LNCAP (cell line): Measurements from ENCODE around the gene ATG2B.

Experiments
- TF ChIP-seq, protein P1 (sequence below): fragments of 450-650 bp; IDR thresholded peaks from 2 replicates; pipeline ENCODE4 v1.5.1; 2017; ENCODE audit warnings: mild to moderate bottlenecking

The ATG2B gene

GRCh38 chr14:96390965-96391292 lies 27.8 kb upstream of the ATG2B start:
- TF ChIP-seq, protein P1, sequence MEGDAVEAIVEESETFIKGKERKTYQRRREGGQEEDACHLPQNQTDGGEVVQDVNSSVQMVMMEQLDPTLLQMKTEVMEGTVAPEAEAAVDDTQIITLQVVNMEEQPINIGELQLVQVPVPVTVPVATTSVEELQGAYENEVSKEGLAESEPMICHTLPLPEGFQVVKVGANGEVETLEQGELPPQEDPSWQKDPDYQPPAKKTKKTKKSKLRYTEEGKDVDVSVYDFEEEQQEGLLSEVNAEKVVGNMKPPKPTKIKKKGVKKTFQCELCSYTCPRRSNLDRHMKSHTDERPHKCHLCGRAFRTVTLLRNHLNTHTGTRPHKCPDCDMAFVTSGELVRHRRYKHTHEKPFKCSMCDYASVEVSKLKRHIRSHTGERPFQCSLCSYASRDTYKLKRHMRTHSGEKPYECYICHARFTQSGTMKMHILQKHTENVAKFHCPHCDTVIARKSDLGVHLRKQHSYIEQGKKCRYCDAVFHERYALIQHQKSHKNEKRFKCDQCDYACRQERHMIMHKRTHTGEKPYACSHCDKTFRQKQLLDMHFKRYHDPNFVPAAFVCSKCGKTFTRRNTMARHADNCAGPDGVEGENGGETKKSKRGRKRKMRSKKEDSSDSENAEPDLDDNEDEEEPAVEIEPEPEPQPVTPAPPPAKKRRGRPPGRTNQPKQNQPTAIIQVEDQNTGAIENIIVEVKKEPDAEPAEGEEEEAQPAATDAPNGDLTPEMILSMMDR: no peak

DNA sequence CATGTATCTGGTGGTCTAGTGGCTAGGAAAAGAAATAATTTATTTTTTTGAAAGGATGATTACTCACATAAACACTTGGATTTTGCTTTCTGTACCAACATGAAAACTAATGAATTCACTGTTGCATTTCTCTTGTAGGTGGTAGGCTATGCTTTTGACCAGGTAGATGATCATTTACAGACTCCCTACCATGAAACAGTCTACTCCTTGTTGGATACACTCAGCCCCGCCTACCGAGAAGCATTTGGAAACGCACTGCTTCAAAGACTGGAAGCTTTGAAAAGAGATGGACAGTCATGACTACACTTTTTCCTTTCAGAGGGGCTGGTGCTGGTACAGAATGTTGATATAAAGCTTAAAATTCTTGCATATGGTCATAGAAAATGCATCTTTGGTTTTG lies 22.2 kb upstream of the ATG2B start:
- TF ChIP-seq, protein P1: no peak

GRCh38 chr14:96384740-96385139 lies 21.6 kb upstream of the ATG2B start:
- TF ChIP-seq, protein P1: no peak

DNA sequence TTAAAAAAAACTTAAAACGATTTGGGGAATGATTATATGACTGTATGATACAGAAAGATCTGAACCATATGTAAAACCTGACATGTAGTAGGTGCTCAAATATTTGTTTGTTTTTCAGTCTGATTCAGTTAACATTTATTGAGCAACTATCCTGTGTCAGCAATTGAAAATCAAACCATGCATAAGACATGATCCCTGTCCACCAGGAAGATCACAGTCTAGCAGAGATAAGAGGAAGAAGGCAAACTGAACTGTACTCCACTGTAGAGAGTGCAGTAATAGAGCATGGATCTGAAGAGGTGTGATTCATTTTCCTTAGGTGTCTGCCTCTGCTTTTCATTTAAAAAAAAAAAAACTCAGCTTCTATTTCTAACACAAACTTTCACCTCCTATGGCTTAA lies 20.9 kb upstream of the ATG2B start:
- TF ChIP-seq, protein P1: no peak

- TF ChIP-seq, protein P1: no peak
These were observed 20.3 kb upstream of the ATG2B start for GRCh38 chr14:96383445-96383844.

DNA sequence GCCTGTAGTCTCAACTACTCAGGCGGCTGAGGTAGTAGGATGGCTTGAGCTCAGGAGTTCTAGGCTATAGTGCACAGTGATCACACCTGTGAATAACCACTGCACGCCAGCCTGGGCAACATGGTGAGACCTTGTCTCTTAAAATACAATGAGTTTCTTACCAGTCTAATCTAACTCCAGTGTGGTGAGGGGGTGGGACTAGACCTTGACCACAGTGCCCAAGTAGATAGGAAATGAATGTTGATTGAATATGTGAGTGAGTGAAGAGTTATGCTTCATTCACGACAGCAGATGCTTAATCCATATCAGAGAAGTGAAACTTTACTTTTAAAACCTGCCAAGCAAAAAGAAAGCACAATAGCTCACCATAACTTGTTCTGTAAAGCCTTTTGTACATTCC lies 17.6 kb upstream of the ATG2B start:
- TF ChIP-seq, protein P1: no peak

DNA sequence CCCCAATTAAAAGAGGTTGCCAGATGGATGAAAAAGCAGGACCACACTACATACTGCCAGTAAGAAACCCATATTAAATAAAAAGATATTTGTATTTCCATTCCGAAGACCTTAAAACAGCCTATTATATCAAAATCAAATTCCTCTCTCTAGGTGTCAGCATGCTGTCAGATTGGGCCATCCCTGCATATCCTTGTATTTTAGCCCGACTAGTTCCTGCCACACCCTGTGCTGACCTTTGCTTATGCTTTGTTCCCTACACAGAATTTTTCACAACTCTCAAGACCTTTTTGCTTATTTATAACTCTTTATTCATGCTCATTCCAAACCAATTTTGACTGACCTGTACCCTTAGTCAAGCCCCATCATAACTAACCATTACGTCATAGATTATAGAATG lies 13.0 kb upstream of the ATG2B start:
- TF ChIP-seq, protein P1: no peak

- TF ChIP-seq, protein P1: no peak
These were observed 10.4 kb upstream of the ATG2B start for GRCh38 chr14:96373538-96373937.
